Mesenchymal stem cell (in vitro differentiated cells and primary cell): ENCODE measurements around the gene FAM222A.

ENCODE experiments used
- DNase-seq: peaks from one replicate; pipeline ENCODE4 v3.0.0-alpha.2; 2013
- H2AFZ ChIP-seq: one replicate; pipeline ENCODE4 v1.6.1; 2013; ENCODE audit warnings: low read depth, mild to moderate bottlenecking, control low read depth, inconsistent platforms, low read length, moderate library complexity
- H2AK5ac ChIP-seq: 2 replicates; pipeline ENCODE4 v1.6.1; 2013; ENCODE audit warnings: low read length, moderate library complexity, mild to moderate bottlenecking, inconsistent platforms; ENCODE audit not compliant: severe bottlenecking
- H2BK120ac ChIP-seq: one replicate; pipeline ENCODE4 v1.6.1; 2013; ENCODE audit warnings: low read depth, mild to moderate bottlenecking, inconsistent platforms, low read length, moderate library complexity
- H2BK12ac ChIP-seq, 2 experiments: one replicate each; pipeline ENCODE4 v1.6.1; 2013; ENCODE audit warnings: inconsistent platforms in 2 of 2, low read length in 2 of 2, mild to moderate bottlenecking in 2 of 2, moderate library complexity in 2 of 2, control low read depth in 1 of 2
- H2BK15ac ChIP-seq: one replicate; pipeline ENCODE4 v1.6.1; 2013; ENCODE audit warnings: mild to moderate bottlenecking, low read depth, inconsistent platforms; ENCODE audit not compliant: poor library complexity, severe bottlenecking
- H2BK5ac ChIP-seq: 2 replicates; pipeline ENCODE4 v1.6.1; 2013; ENCODE audit warnings: low read depth, mild to moderate bottlenecking, low read length, control low read depth, inconsistent platforms; ENCODE audit not compliant: poor library complexity, severe bottlenecking
- H3K14ac ChIP-seq, 2 experiments: one replicate each; pipeline ENCODE4 v1.6.1; 2013; ENCODE audit warnings: inconsistent platforms in 2 of 2, low read length in 2 of 2, control low read depth in 1 of 2, mild to moderate bottlenecking in 1 of 2, moderate library complexity in 1 of 2
- H3K18ac ChIP-seq, 2 experiments: one replicate each; pipeline ENCODE4 v1.6.1; 2013; ENCODE audit warnings: inconsistent platforms in 2 of 2, low read length in 2 of 2, control low read depth in 1 of 2, low read depth in 1 of 2, mild to moderate bottlenecking in 1 of 2
- H3K23ac ChIP-seq, 2 experiments: one replicate each; pipeline ENCODE4 v1.6.1; 2013; ENCODE audit warnings: inconsistent platforms in 2 of 2, low read length in 2 of 2, mild to moderate bottlenecking in 2 of 2, moderate library complexity in 2 of 2, control low read depth in 1 of 2
- H3K27ac ChIP-seq: 2 replicates; pipeline ENCODE4 v1.5.1; 2013; ENCODE audit warnings: mild to moderate bottlenecking, moderate library complexity, low read length, control low read depth, inconsistent platforms; ENCODE audit not compliant: poor library complexity, severe bottlenecking
- H3K27me3 ChIP-seq, 2 experiments: 2 replicates each; pipeline versions ENCODE4 v1.6.1 to v1.7.0; 2013; ENCODE audit warnings: low read length in 2 of 2, mild to moderate bottlenecking in 2 of 2, moderate library complexity in 2 of 2, control low read depth in 1 of 2, inconsistent platforms in 1 of 2; ENCODE audit not compliant: control insufficient read depth in 1 of 2, insufficient read depth in 1 of 2
- H3K36me3 ChIP-seq, 2 experiments: 2 replicates each; pipeline versions ENCODE4 v1.6.1 to v1.7.0; 2013; ENCODE audit warnings: low read length in 2 of 2, control low read depth in 1 of 2, inconsistent platforms in 1 of 2, low read depth in 1 of 2, mild to moderate bottlenecking in 1 of 2; ENCODE audit not compliant: insufficient read depth in 2 of 2, control insufficient read depth in 1 of 2
- H3K4ac ChIP-seq, 2 experiments: one replicate each; pipeline ENCODE4 v1.6.1; 2013; ENCODE audit warnings: inconsistent platforms in 2 of 2, low read length in 2 of 2, mild to moderate bottlenecking in 2 of 2, moderate library complexity in 2 of 2, control low read depth in 1 of 2, low read depth in 1 of 2
- H3K4me1 ChIP-seq: 2 replicates; pipeline ENCODE4 v1.6.1; 2013; ENCODE audit warnings: low read depth, low read length, control low read depth; ENCODE audit not compliant: control insufficient read depth, insufficient read depth
- H3K4me2 ChIP-seq: 2 replicates; pipeline ENCODE4 v1.6.1; 2013; ENCODE audit warnings: low read length, mild to moderate bottlenecking, inconsistent platforms; ENCODE audit not compliant: poor library complexity, severe bottlenecking
- H3K4me3 ChIP-seq, 2 experiments: 2 replicates each; pipeline versions ENCODE4 v1.5.1 to v1.7.0; 2013; ENCODE audit warnings: low read length in 2 of 2, mild to moderate bottlenecking in 2 of 2, control low read depth in 1 of 2, low read depth in 1 of 2; ENCODE audit not compliant: insufficient read depth in 1 of 2
- H3K79me1 ChIP-seq: replicated peaks from 2 replicates; pipeline ENCODE4 v1.6.1; 2013; ENCODE audit warnings: mild to moderate bottlenecking, control low read depth, low read length, inconsistent platforms; ENCODE audit not compliant: poor library complexity, severe bottlenecking
- H3K9ac ChIP-seq: 2 replicates; pipeline ENCODE4 v1.7.0; 2013; ENCODE audit warnings: mild to moderate bottlenecking, low read length, moderate library complexity
- H3K9me3 ChIP-seq: 2 replicates; pipeline ENCODE4 v1.7.0; 2013; ENCODE audit warnings: mild to moderate bottlenecking, low read length; ENCODE audit not compliant: control insufficient read depth
- H4K8ac ChIP-seq: one replicate; pipeline ENCODE4 v1.6.1; 2013; ENCODE audit warnings: inconsistent platforms, mild to moderate bottlenecking, low read length, moderate library complexity
- H4K91ac ChIP-seq: one replicate; pipeline ENCODE4 v1.6.1; 2013; ENCODE audit warnings: mild to moderate bottlenecking, low read length, inconsistent platforms
- WGBS: methylation state at CpG from one replicate; pipeline ENCODE4 v1.1.7; 2013; ENCODE audit warnings: mixed read lengths; 5-methylcytosine and 5-hydroxymethylcytosine counted together

The FAM222A gene

GRCh38 chr12:109796057-109796456 is 82.4 kb downstream of the FAM222A start:
- Histone ChIP-seq H2AK5ac (no peak overlapping the region), H3K79me1 (no peaks in the 10 kb centered on the region), H3K18ac (no peak overlapping the region), H3K27ac (no peak overlapping the region), H3K4ac (no peak overlapping the region), H4K91ac (no peak overlapping the region), H3K23ac (no peak overlapping the region), H3K9ac (no peak overlapping the region), H2BK15ac (no peak overlapping the region), H2BK5ac (no peak overlapping the region), H3K4me1 (peaks cover 2% of the 10 kb centered on the region), H2BK120ac (no peak overlapping the region), H3K36me3 (peaks cover 0 to 14% of the 10 kb centered on the region in 2 experiments), H4K8ac (no peak overlapping the region), H2AFZ (no peak overlapping the region), H2BK12ac (no peak overlapping the region), H3K4me2 (no peak overlapping the region), H3K4me3 (no peak overlapping the region), H3K9me3 (no peaks in the 10 kb centered on the region), H3K27me3 (no peaks in the 10 kb centered on the region), H3K14ac (no peak overlapping the region)
- no peak for DNase-seq
- 92% methylated on average over 2 of the region's 2 CpGs for WGBS

GRCh38 chr12:109797905-109798669 is 84.5 kb downstream of the FAM222A start:
- no peak overlapping the region for H3K14ac ChIP-seq
- H4K91ac ChIP-seq = no peak overlapping the region
- no peak overlapping the region for H2BK5ac ChIP-seq
- H3K27me3 ChIP-seq = no peaks in the 10 kb centered on the region
- H2BK15ac ChIP-seq = no peak overlapping the region
- DNase-seq = no peak
- no peak overlapping the region for H3K4ac ChIP-seq
- no peak overlapping the region for H3K4me2 ChIP-seq
- no peaks in the 10 kb centered on the region for H3K79me1 ChIP-seq
- H3K9me3 ChIP-seq = no peaks in the 10 kb centered on the region
- H3K4me1 ChIP-seq = peaks cover 2% of the 10 kb centered on the region
- H2AFZ ChIP-seq = no peak overlapping the region
- no peak overlapping the region for H3K4me3 ChIP-seq
- peaks cover 0 to 16% of the 10 kb centered on the region in 2 experiments for H3K36me3 ChIP-seq
- no peak overlapping the region for H4K8ac ChIP-seq
- no peak overlapping the region for H2BK12ac ChIP-seq
- H3K27ac ChIP-seq = no peak overlapping the region
- H3K9ac ChIP-seq = no peak overlapping the region
- H2BK120ac ChIP-seq = no peak overlapping the region
- no peak overlapping the region for H3K18ac ChIP-seq
- WGBS = 85% methylated on average over 19 of the region's 19 CpGs
- H3K23ac ChIP-seq = no peak overlapping the region
- no peak overlapping the region for H2AK5ac ChIP-seq

- Histone ChIP-seq H3K27ac (no peak overlapping the region), H3K27me3 (no peaks in the 10 kb centered on the region), H3K36me3 (peaks cover 0 to 16% of the 10 kb centered on the region in 2 experiments), H3K9ac (no peak overlapping the region), H3K4me2 (no peak overlapping the region), H4K8ac (no peak overlapping the region), H3K23ac (no peak overlapping the region), H3K4me3 (no peak overlapping the region), H3K79me1 (no peaks in the 10 kb centered on the region), H3K9me3 (no peaks in the 10 kb centered on the region), H3K14ac (no peak overlapping the region), H2BK12ac (no peak overlapping the region), H2BK5ac (no peak overlapping the region), H3K18ac (no peak overlapping the region), H3K4me1 (peaks cover 2% of the 10 kb centered on the region), H3K4ac (no peak overlapping the region), H4K91ac (no peak overlapping the region), H2BK120ac (no peak overlapping the region), H2AK5ac (no peak overlapping the region), H2BK15ac (no peak overlapping the region), H2AFZ (no peak overlapping the region)
- 93% methylated on average over 20 of the region's 20 CpGs for WGBS
- no peak for DNase-seq
Observed at GRCh38 chr12:109798691-109799090, 85.1 kb downstream of the FAM222A start.

- Histone ChIP-seq H3K79me1 (no peaks in the 10 kb centered on the region), H2AK5ac (no peak overlapping the region), H3K23ac (no peak overlapping the region), H4K8ac (no peak overlapping the region), H3K14ac (no peak overlapping the region), H3K4me3 (no peak overlapping the region), H3K27me3 (no peaks in the 10 kb centered on the region), H3K27ac (no peak overlapping the region), H3K9ac (no peak overlapping the region), H3K4me2 (no peak overlapping the region), H2AFZ (no peak overlapping the region), H3K36me3 (peaks cover 0 to 16% of the 10 kb centered on the region in 2 experiments), H4K91ac (no peak overlapping the region), H2BK12ac (no peak overlapping the region), H2BK5ac (no peak overlapping the region), H3K18ac (no peak overlapping the region), H2BK120ac (no peak overlapping the region), H3K9me3 (no peaks in the 10 kb centered on the region), H3K4me1 (peaks cover 2% of the 10 kb centered on the region), H2BK15ac (no peak overlapping the region), H3K4ac (no peak overlapping the region)
- WGBS = 92% methylated on average over 13 of the region's 13 CpGs
- no peak for DNase-seq
Observed at GRCh38 chr12:109800536-109800935, 86.9 kb downstream of the FAM222A start.
